Stomach (tissue), 4 donors: ENCODE results near the gene SNX13.

ENCODE experiments used
- POLR2A ChIP-seq, 4 donors: fragments of 450-650 bp; IDR thresholded peaks; one replicate each; pipeline ENCODE4 v1.6.1; 2016; ENCODE audit warnings: antibody characterized with exemption in 4 of 4, control low read depth in 2 of 4, mild to moderate bottlenecking in 1 of 4, moderate library complexity in 1 of 4
- POLR2AphosphoS5 ChIP-seq, 3 donors: sonication (generic); formaldehyde crosslinking; IDR thresholded peaks; one replicate each; pipeline ENCODE4 v1.6.1; 2016; ENCODE audit warnings: antibody characterized with exemption in 3 of 3

DNA sequence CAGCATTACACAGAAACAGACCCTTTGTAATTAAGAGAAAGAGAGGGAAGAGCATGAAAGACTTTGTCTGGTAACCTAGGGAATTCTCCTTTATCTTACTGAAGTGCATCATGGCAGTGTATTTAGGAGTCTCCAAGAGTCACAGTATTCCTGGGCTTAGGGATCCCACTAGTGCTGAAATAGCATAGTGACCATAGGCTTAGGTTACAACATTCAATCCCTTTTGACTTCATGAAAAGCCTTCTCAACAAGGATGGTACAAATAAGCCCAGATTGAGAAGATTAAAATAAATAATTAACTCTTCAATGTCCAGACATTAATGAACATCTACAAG lies 76.5 kb downstream of the SNX13 start:
- TF ChIP-seq POLR2AphosphoS5 (IDR thresholded peaks at IDR 0.05) (no peak), POLR2A (IDR thresholded peaks at IDR 0.05) (no peak)
